HG03097 (cell line): ENCODE data around the gene POP4.
A peak's percentile ranks its signal among the peaks of the same experiment; 100 is the strongest.

Source experiments
- ATAC-seq: cut with Tn5 transposase; IDR thresholded peaks from one replicate; pipeline ENCODE4 v1.9.1; 2021; ENCODE audit not compliant: unreplicated experiment, low FRiP score

POP4 gene

DNA sequence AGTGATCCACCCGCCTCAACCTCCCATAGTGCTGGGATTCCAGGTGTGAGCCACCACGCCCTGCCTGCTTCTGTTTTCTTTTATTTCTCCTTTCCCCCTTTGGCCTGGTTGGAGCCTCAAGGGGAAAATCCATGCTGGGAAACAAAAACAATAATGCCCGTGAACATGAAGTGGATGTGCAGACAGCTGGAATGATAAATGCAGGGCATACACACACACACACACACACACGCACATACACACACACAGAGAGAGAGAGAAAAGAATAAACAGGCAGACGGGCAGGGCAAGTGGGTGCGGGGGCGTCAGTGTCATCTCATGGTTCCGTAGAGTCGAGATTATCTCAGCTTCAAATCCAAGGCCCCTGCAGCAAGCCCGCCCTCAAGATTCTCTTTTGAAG is 54.8 kb downstream of the POP4 start:
- ATAC-seq = no peak

GRCh38 chr19:29662278-29662603 is 56.2 kb downstream of the POP4 start:
- ATAC-seq = no peak

- no peak for ATAC-seq
Measured at GRCh38 chr19:29662604-29663404, 56.7 kb downstream of the POP4 start.

DNA sequence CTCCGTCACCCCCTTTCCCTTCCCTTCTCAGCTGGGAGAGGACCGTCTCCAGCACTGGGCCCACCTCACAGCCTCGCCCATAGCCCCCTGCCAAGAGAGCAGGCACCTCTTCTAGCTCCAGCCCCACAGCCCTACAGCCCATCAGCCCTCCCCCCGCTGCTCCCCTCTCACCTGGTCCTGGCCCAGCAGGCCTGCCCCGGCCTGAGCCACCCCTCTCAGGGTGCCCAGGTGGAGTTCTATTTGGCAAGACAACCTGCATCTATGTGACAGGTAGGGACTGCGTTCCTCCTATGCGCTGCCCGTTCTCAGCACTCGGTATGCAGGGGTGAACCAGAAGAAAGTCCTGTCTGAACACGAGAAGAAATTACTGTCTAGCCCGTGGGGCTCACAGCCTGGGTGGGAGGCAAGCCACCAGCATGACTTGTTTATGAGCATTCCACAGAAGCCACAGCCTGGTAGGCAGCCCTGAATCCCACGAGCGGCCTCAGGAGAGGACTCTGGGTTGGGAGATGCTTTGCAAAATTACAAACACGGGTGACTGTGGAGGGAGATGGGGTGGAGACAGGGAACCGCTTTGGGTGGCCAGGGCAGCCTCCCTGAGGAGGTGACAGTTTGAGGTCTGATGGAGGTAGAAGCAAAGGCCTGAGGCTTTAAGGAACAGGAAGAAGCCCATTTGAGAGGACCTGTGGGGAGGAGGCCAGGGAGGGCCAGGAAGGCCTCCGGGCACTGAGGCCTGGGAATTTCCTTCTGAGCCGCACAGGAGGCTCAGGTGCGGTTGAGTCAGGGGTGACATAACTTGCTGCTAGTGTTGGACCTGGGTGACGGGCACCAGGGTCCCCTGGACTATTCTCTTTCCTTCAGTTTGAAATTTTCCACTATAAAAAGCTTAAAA is 58.0 kb downstream of the POP4 start:
- no peak for ATAC-seq

GRCh38 chr19:29664753-29665214 is 58.7 kb downstream of the POP4 start:
- no peak for ATAC-seq

GRCh38 chr19:29665215-29665825 is 59.2 kb downstream of the POP4 start, which contains the start of gene PLEKHF1:
TSS of gene PLEKHF1 (plus strand) at chr19:29665461. CDS start at chr19:29673840, 8,379 bp downstream.
- peak; percentile 84 for ATAC-seq

- no peak for ATAC-seq
Measured at GRCh38 chr19:29665826-29666577, 59.9 kb downstream of the POP4 start.
